Measurements from ENCODE around the gene OSER1.
"Not testable (repeated sequence)": the region's sequence is repeated elsewhere in the genome, so short reads cannot be mapped to it uniquely, and the experiment has no call there.

The OSER1 gene

GRCh38 chr20:44235702-44236101 lies 25.1 kb upstream of the OSER1 start:
- DNase-seq (ENCODE audit: low read depth): no peak
- H3K4me3 ChIP-seq (ENCODE audit: low read depth, low read length): no peak overlapping the region
- TF ChIP-seq CTCF (conservative IDR thresholded peaks at IDR 0.05; ENCODE audit: low read depth, low read length): no peak

- H3K4me3 ChIP-seq (ENCODE audit: low read depth, low read length): no peak overlapping the region
- TF ChIP-seq CTCF (conservative IDR thresholded peaks at IDR 0.05; ENCODE audit: low read depth, low read length): no peak
- no peak for DNase-seq (ENCODE audit: low read depth)
These were observed 24.2 kb upstream of the OSER1 start for GRCh38 chr20:44234566-44235317.

GRCh38 chr20:44233436-44234016 lies 23.0 kb upstream of the OSER1 start:
- no peak for TF ChIP-seq CTCF (conservative IDR thresholded peaks at IDR 0.05; ENCODE audit: low read depth, low read length)
- H3K4me3 ChIP-seq (ENCODE audit: low read depth, low read length): no peak overlapping the region
- DNase-seq (ENCODE audit: low read depth): no peak

- DNase-seq (ENCODE audit: low read depth); H3K4me3 ChIP-seq (ENCODE audit: low read depth, low read length): not testable (repeated sequence)
These were observed 21.9 kb upstream of the OSER1 start for GRCh38 chr20:44232469-44232856.

GRCh38 chr20:44231713-44232468 lies 21.3 kb upstream of the OSER1 start:
- no peak overlapping the region for H3K4me3 ChIP-seq (ENCODE audit: low read depth, low read length)
- no peak for TF ChIP-seq CTCF (conservative IDR thresholded peaks at IDR 0.05; ENCODE audit: low read depth, low read length)
- peak; percentile 9 for DNase-seq (ENCODE audit: low read depth)

- no peak for DNase-seq (ENCODE audit: low read depth)
- no peak overlapping the region for H3K4me3 ChIP-seq (ENCODE audit: low read depth, low read length)
- no peak for TF ChIP-seq CTCF (conservative IDR thresholded peaks at IDR 0.05; ENCODE audit: low read depth, low read length)
These were observed 20.6 kb upstream of the OSER1 start for GRCh38 chr20:44231193-44231592.

GRCh38 chr20:44228465-44229258 lies 18.1 kb upstream of the OSER1 start:
- H3K4me3 ChIP-seq (ENCODE audit: low read depth, low read length): no peak overlapping the region
- TF ChIP-seq CTCF (conservative IDR thresholded peaks at IDR 0.05; ENCODE audit: low read depth, low read length): no peak
- no peak for DNase-seq (ENCODE audit: low read depth)

Data from choroid plexus epithelial cell (primary cell).